HL-60 (cell line): ENCODE measurements around the gene PSMD14.

Experiments used
- DNase-seq, 2 experiments: peaks; one replicate each; pipeline ENCODE4 v3.0.0-alpha.2; 2010 to 2020; ENCODE audit warnings: low read depth in 1 of 2, low spot score in 1 of 2
- H3K27ac ChIP-seq: fragments of 250-450 bp; sonication (Bioruptor Pico); replicated peaks from 2 replicates; pipeline ENCODE4 v1.5.1; 2020; ENCODE audit warnings: mild to moderate bottlenecking, moderate library complexity
- H3K27me3 ChIP-seq: fragments of 250-450 bp; sonication (Bioruptor Pico); 2 replicates; pipeline ENCODE4 v1.5.1; 2021; ENCODE audit warnings: mild to moderate bottlenecking, moderate library complexity; ENCODE audit not compliant: insufficient read depth, poor library complexity, severe bottlenecking
- H3K4me3 ChIP-seq: replicated peaks from 2 replicates; pipeline ENCODE4 v1.5.1; 2011; ENCODE audit warnings: mild to moderate bottlenecking, control low read depth, low read length; ENCODE audit not compliant: insufficient read depth
- CTCF ChIP-seq: IDR thresholded peaks from one replicate; pipeline ENCODE4 v1.5.1; 2011; ENCODE audit warnings: low read length, control low read depth, inconsistent platforms; ENCODE audit not compliant: insufficient read depth
- GABPA ChIP-seq: IDR thresholded peaks from 2 replicates; pipeline ENCODE4 v1.6.1; 2012; ENCODE audit warnings: low read depth
- POLR2AphosphoS5 ChIP-seq: IDR thresholded peaks from 2 replicates; pipeline ENCODE4 v1.6.1; 2012; ENCODE audit warnings: low read depth
- REST ChIP-seq: IDR thresholded peaks from 2 replicates; pipeline ENCODE4 v1.6.1; 2012; ENCODE audit warnings: low read depth; ENCODE audit not compliant: insufficient replicate concordance
- SPI1 ChIP-seq: IDR thresholded peaks from 2 replicates; pipeline ENCODE4 v1.6.1; 2012; ENCODE audit warnings: low read depth, mild to moderate bottlenecking, borderline replicate concordance

Gene PSMD14

GRCh38 chr2:161414042-161415033 lies 106.1 kb downstream of the PSMD14 start:
- DNase-seq = no peak
- TF ChIP-seq REST = no peak
- no peak for TF ChIP-seq POLR2AphosphoS5
- no peak for TF ChIP-seq GABPA
- no peak; the same call in 1 of the 2 replicates for TF ChIP-seq SPI1
- no peak for TF ChIP-seq CTCF
- no peak overlapping the region for H3K27ac ChIP-seq
- H3K4me3 ChIP-seq = peak overlapping the region; percentile 39
- peaks cover 54% of the 10 kb centered on the region for H3K27me3 ChIP-seq

- no peak overlapping the region for H3K27ac ChIP-seq
- peaks cover 62% of the 10 kb centered on the region for H3K27me3 ChIP-seq
- TF ChIP-seq GABPA (no peak), POLR2AphosphoS5 (no peak), CTCF (no peak), REST (no peak), SPI1 (no peak)
- H3K4me3 ChIP-seq = peak overlapping the region; percentile 39; the same call in 1 of the 2 replicates
- DNase-seq = no peak
These were observed 107.1 kb downstream of the PSMD14 start for GRCh38 chr2:161415034-161415986.

DNA sequence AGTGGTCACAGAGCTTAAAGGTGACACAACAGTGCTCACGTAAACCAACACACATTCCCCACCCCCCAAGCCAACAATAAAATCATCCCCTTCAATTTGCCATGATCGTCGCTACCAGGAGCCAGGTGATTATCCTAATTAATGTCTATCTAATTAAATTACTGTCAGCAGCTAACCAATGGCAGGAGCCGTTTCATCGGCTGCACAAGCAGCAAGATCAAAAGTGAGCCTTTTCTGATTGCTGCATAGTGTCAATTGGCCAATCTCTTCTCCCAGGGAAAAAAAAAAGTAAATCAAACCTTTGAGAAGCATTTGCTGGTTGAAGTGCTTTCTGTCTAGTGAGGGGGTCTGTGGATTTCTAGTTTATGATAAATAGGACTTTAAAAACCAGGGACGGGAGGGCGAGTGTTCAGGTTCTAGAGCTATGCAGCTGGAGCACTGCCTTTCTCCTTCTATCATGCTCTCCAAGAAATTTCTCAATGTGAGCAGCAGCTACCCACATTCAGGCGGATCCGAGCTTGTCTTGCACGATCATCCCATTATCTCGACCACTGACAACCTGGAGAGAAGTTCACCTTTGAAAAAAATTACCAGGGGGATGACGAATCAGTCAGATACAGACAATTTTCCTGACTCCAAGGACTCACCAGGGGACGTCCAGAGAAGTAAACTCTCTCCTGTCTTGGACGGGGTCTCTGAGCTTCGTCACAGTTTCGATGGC lies 107.9 kb downstream of the PSMD14 start, which contains the start of gene TBR1:
TBR1 (plus strand) TSS at position 311 of the 721 bp plus-strand sequence; CDS start at position 425, 114 bp downstream.
- no peak within 1 kb of the TSS for H3K4me3 ChIP-seq
- DNase-seq = no peak
- H3K27me3 ChIP-seq = peaks cover 70% of the 10 kb centered on the region
- no peak within 1 kb of the TSS for H3K27ac ChIP-seq
- TF ChIP-seq POLR2AphosphoS5 = no peak
- TF ChIP-seq CTCF = no peak
- no peak for TF ChIP-seq GABPA
- TF ChIP-seq SPI1 = no peak
- TF ChIP-seq REST = no peak
